Sigmoid colon (tissue), 7 donors: ENCODE results near the gene SERINC1. TPM values are rescaled to one million over a fixed set of nuclear protein-coding genes. Genes with fewer than 3 reads are reported as not detected.
"Not testable (repeated sequence)": the region's sequence is repeated elsewhere in the genome, so short reads cannot be mapped to it uniquely, and the experiment has no call there.

Source experiments
- DNase-seq: peaks from one replicate; pipeline ENCODE4 v3.0.0-alpha.2; 2019
- H3K27ac ChIP-seq, 4 donors: fragments of 200-600 bp; sonication (generic); one replicate each; pipeline ENCODE4 v1.5.1; 2016 to 2019; ENCODE audit warnings: mild to moderate bottlenecking in 1 of 4
- H3K27me3 ChIP-seq, 3 donors: fragments of 200-600 bp; sonication (generic); one replicate each; pipeline ENCODE4 v1.5.1; 2019; ENCODE audit warnings: mild to moderate bottlenecking in 1 of 3
- H3K36me3 ChIP-seq, 4 donors: fragments of 200-600 bp; sonication (generic); one replicate each; pipeline ENCODE4 v1.5.1; 2016 to 2019
- H3K4me1 ChIP-seq, 4 donors: fragments of 200-600 bp; sonication (generic); one replicate each; pipeline ENCODE4 v1.5.1; 2017 to 2019
- H3K4me3 ChIP-seq, 4 donors: fragments of 200-600 bp; sonication (generic); one replicate each; pipeline ENCODE4 v1.5.1; 2017 to 2019; ENCODE audit warnings: mild to moderate bottlenecking in 2 of 4, moderate library complexity in 1 of 4
- H3K9me3 ChIP-seq, 4 donors: fragments of 200-600 bp in 3 of 4; sonication (generic) in 3 of 4; one replicate each; pipeline versions ENCODE4 v1.5.1 to v1.6.1; 2013 to 2019
- EP300 ChIP-seq, 4 donors: sonication (generic); formaldehyde crosslinking; IDR thresholded peaks; one replicate each; pipeline ENCODE4 v1.6.1; 2017; ENCODE audit warnings: antibody characterized with exemption in 4 of 4
- POLR2A ChIP-seq, 2 donors: fragments of 450-650 bp; IDR thresholded peaks; one replicate each; pipeline ENCODE4 v1.6.1; 2016; ENCODE audit warnings: antibody characterized with exemption in 2 of 2, mild to moderate bottlenecking in 2 of 2, moderate library complexity in 2 of 2
- POLR2AphosphoS5 ChIP-seq, 4 donors: sonication (generic); formaldehyde crosslinking; IDR thresholded peaks; one replicate each; pipeline ENCODE4 v1.6.1; 2017; ENCODE audit warnings: antibody characterized with exemption in 4 of 4
- WGBS, 2 donors: extraction: QIAGEN DNeasy Blood & Tissue Kit; methylation state at CpG; one replicate each; pipeline ENCODE4 v1.1.7; 2013; 5-methylcytosine and 5-hydroxymethylcytosine counted together
- intact Hi-C: fragments of 100-400 bp; cut with DNase I; formaldehyde crosslinking; loops from one replicate; pipeline ENCODE4 v1.15.1; 2023
- polyA plus RNA-seq, 3 donors: library from polyadenylated mRNA; stranded (reverse); fragments of 200-250 nt; gene quantifications; one replicate each; pipeline ENCODE4 v1.2.3, GENCODE V29; 2013
- total RNA-seq, 4 donors: library from RNA; depleted of rRNA; stranded (reverse); fragments of >200 nt; gene quantifications; one replicate each; pipeline ENCODE4 v1.1.0, GENCODE V29; 2016
- TF ChIP-seq, protein P1 (sequence below), 4 experiments: fragments of 450-650 bp in 3 of 4; fragments of 200-600 bp in 1 of 4; IDR thresholded peaks; one replicate each; pipeline ENCODE4 v1.5.1; 2016 to 2019; ENCODE audit warnings: antibody characterized with exemption in 4 of 4, mild to moderate bottlenecking in 3 of 4, moderate library complexity in 2 of 4
- donor health status: healthy with polysubstance abuse.
- donor health status: Bipolar disorder and iron deficiency.
- donor health status: healthy.

SERINC1 gene
- total RNA-seq: 100 to 1,000 TPM; 220 to 301 (median 239) TPM
- polyA plus RNA-seq: 10 to 100 TPM; 31.2 to 73.1 (median 52.9) TPM

DNA sequence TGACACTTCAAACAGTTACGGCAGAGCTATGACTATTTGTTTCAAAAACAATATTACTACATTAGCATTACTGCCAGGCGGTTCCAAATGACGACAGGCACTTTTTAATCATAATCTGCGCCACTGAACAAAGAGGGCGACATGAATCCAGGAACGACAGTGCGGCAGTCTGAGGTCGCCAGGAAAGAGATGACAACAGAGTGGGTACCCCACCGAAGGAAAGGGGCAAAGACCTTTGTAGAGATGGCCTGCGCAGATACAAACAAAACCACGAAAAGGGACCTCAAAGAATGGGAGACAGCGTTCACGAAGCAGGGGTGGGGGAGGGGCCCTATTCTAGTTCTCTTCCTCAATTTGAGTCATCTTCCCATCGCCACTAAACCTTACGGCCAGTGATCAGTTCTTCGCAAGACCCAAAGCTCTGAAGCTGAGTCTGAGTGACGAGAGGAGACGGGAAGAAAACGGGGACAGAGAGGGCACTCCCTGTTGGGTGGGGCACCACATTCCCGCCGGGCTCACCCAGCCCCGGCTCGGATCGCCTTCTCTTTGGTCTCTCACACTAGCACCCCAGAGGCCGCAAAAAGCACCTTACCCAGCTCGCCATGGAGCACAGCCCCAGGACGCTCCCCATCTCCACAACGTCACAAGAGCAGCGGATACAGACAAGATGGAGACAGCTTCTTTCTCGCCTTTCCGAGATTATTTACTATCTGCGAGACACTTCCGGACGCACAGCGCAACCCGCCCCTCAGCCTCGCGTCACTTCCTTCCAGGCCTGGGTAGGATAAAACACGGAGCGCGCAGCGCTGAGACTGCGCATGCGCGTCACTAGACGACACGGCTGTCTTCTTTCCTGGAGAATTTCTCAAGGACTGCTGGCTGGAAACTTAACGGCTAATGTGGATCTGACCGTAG lies at the start of gene SERINC1:
Gene SERINC1 (minus strand): TSS at position 701 of the 915 bp plus-strand sequence. CDS start 70 bp downstream, at position 631.
- Histone ChIP-seq H3K4me3 (peak within 1 kb of the TSS; percentile 70 to 92 (median 85)), H3K9me3 (no peaks in the 10 kb centered on the region), H3K36me3 (peaks cover 0 to 2% (median 0%) of the 10 kb centered on the region in 4 donors), H3K4me1 (peaks cover 0 to 46% (median 21%) of the 10 kb centered on the region in 4 donors), H3K27me3 (no peaks in the 10 kb centered on the region), H3K27ac (peak within 1 kb of the TSS; percentile 92 to 98 (median 94))
- intact Hi-C loops: loop anchor here (1.0 to 10.0 kb wide), 2 partner anchors 63 to 71 kb away; no protein-coding TSS in a partner anchor
- TF ChIP-seq POLR2A (IDR thresholded peaks at IDR 0.05): peak; percentile 90
- TF ChIP-seq EP300 (IDR thresholded peaks at IDR 0.05): no peak
- TF ChIP-seq, protein P1, sequence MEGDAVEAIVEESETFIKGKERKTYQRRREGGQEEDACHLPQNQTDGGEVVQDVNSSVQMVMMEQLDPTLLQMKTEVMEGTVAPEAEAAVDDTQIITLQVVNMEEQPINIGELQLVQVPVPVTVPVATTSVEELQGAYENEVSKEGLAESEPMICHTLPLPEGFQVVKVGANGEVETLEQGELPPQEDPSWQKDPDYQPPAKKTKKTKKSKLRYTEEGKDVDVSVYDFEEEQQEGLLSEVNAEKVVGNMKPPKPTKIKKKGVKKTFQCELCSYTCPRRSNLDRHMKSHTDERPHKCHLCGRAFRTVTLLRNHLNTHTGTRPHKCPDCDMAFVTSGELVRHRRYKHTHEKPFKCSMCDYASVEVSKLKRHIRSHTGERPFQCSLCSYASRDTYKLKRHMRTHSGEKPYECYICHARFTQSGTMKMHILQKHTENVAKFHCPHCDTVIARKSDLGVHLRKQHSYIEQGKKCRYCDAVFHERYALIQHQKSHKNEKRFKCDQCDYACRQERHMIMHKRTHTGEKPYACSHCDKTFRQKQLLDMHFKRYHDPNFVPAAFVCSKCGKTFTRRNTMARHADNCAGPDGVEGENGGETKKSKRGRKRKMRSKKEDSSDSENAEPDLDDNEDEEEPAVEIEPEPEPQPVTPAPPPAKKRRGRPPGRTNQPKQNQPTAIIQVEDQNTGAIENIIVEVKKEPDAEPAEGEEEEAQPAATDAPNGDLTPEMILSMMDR (IDR thresholded peaks at IDR 0.05): no peak
- TF ChIP-seq POLR2AphosphoS5 (IDR thresholded peaks at IDR 0.05): peak; percentile 93 to 98 (median 96)
- 0% methylated on average over 49 of the region's 49 CpGs for WGBS, 2 donors
- DNase-seq: peak; percentile 97

DNA sequence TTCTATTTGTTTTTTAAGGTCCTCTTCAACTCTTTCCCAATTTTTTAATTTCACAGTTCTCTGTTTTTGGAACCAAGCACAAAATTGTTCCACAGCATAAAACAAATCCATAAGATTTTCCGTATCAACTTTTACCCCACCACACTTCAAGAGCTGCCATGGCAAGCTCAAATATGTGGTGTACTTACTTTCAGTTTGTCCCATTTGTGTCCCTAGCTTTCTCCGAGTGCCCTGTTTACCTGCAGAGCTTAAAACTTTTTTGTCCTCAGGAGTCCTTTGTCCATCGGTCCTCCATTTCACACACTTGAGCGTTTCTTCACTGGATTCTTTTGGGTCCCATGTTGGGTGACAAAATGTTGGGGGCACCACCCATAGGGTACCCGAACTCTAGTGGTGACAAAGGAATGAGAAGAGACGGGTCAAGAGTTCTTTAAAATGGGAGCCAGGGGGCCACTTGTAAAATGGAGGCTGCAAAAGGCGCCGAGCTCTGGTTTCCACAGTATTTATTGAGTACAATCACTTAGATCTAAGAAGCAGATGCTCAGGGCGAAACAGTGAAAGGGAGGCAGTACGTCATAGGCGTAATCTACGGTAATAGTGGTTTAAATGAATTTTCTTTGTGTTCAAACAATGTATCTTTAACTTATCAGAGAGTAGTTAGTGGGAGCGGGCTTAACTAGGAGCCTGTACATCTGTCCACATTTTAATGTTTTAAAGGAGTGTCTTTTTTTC lies 39.8 kb upstream of the SERINC1 start:
- Histone ChIP-seq H3K9me3 (no peaks in the 10 kb centered on the region), H3K27me3 (no peaks in the 10 kb centered on the region), H3K36me3 (no peaks in the 10 kb centered on the region), H3K27ac (no peak overlapping the region), H3K4me3 (no peak overlapping the region), H3K4me1 (no peaks in the 10 kb centered on the region)
- intact Hi-C loops: no loop called here
- 95% methylated on average over 13 of the region's 13 CpGs for WGBS, 2 donors
- no peak for TF ChIP-seq EP300 (IDR thresholded peaks at IDR 0.05)
- TF ChIP-seq, protein P1 (IDR thresholded peaks at IDR 0.05): no peak
- no peak for TF ChIP-seq POLR2A (IDR thresholded peaks at IDR 0.05)
- no peak for TF ChIP-seq POLR2AphosphoS5 (IDR thresholded peaks at IDR 0.05)
- no peak for DNase-seq

DNA sequence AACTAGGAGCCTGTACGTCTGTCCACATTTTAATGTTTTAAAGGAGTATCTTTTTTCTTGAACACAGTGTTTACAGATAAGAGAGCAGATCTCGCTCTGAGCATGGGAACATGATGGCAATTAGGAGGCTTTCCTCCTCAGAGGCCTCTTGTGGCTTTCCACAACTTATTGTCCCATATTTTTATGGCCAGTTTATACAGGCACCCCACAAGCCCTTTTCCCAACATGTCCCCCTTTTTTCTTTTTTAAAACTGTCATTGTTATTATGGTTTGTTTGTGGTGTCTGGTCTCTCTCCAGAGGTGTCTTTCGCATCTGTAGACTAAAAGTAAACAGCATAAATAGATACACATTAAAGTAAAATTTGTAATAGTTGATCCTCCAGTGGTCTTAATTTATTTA lies 33.6 kb upstream of the SERINC1 start:
- H3K36me3 ChIP-seq, H3K4me3 ChIP-seq, H3K27me3 ChIP-seq, H3K27ac ChIP-seq, intact Hi-C loops, DNase-seq, H3K4me1 ChIP-seq: not testable (repeated sequence)
- peaks cover 0 to 16% (median 11%) of the 10 kb centered on the region in 4 donors for H3K9me3 ChIP-seq
- 75 to 90% methylated on average over 3 of the region's 3 CpGs for WGBS, 2 donors

DNA sequence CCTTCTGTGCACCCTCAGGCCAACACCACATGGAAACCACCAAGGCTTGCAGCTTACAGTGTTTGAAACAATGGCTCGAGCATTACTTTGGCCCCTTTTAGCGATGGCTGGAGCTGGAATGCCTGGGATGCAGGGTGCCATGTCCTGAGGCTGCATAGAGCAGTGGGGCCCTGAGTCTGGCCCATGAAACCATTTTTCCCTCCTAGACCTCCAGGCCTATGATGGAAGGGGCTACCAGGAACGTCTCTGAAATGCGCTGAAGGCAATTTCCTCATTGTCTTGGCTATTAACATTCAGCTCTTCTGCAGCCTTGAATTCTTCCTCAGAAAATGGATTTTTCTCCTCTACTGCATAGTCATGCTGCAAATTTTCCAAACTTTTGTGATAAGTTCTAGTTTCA lies 29.9 kb upstream of the SERINC1 start:
- H3K4me3 ChIP-seq: no peak overlapping the region
- H3K9me3 ChIP-seq: peaks cover 0 to 16% (median 12%) of the 10 kb centered on the region in 4 donors
- intact Hi-C loops: no loop called here
- H3K4me1 ChIP-seq: no peaks in the 10 kb centered on the region
- TF ChIP-seq, protein P1 (IDR thresholded peaks at IDR 0.05): no peak
- TF ChIP-seq EP300 (IDR thresholded peaks at IDR 0.05) (no peak), POLR2AphosphoS5 (IDR thresholded peaks at IDR 0.05) (no peak), POLR2A (IDR thresholded peaks at IDR 0.05) (no peak)
- 92 to 95% methylated on average over 4 of the region's 4 CpGs for WGBS, 2 donors
- H3K27me3 ChIP-seq: no peaks in the 10 kb centered on the region
- H3K27ac ChIP-seq: no peak overlapping the region
- DNase-seq: no peak
- H3K36me3 ChIP-seq: no peaks in the 10 kb centered on the region

DNA sequence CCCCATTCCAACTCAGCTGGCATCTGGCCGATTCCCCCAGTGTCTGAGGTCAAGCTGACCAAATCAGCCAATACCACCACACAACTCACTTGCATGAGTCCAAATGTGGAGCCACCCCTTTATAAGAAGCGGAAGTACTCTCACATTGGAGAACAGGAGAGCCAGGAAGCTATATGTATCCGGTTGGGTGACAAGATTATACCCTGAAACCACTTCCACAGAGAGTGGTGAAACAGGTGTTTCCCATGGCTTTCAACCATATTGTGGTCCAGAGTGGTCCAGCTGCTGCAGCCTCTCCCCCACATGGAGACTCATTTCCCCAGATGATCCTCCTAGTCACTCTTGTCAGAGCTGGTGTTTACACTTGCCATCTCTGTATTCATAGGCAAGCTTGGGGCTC lies 24.0 kb upstream of the SERINC1 start:
- no peak for DNase-seq
- no peaks in the 10 kb centered on the region for H3K27me3 ChIP-seq
- TF ChIP-seq EP300 (IDR thresholded peaks at IDR 0.05) (no peak), POLR2AphosphoS5 (IDR thresholded peaks at IDR 0.05) (no peak), POLR2A (IDR thresholded peaks at IDR 0.05) (no peak)
- TF ChIP-seq, protein P1 (IDR thresholded peaks at IDR 0.05): no peak
- intact Hi-C loops: no loop called here
- no peaks in the 10 kb centered on the region for H3K4me1 ChIP-seq
- no peak overlapping the region for H3K27ac ChIP-seq
- peaks cover 0 to 2% (median under 1%) of the 10 kb centered on the region in 4 donors for H3K9me3 ChIP-seq
- 59 to 90% methylated on average over 3 of the region's 3 CpGs for WGBS, 2 donors
- H3K4me3 ChIP-seq: no peak overlapping the region
- H3K36me3 ChIP-seq: no peaks in the 10 kb centered on the region
